Type B pancreatic cell (in vitro differentiated cells): ENCODE data around the gene GALE. TPM values are rescaled to one million over a fixed set of nuclear protein-coding genes. Genes with fewer than 3 reads are reported as not detected.

Experiments
- DNase-seq: peaks from one replicate; pipeline ENCODE4 v3.0.0; 2021; ENCODE audit warnings: mixed read lengths; ENCODE audit not compliant: unreplicated experiment; ENCODE audit errors: extremely low spot score
- H3K27ac Mint-ChIP-seq: 2 replicates; pipeline ENCODE4 v1.8.0; 2021; ENCODE audit warnings: mild to moderate bottlenecking, mixed read lengths
- H3K27me3 Mint-ChIP-seq: 2 replicates; pipeline ENCODE4 v1.8.0; 2021; ENCODE audit warnings: mixed read lengths
- H3K36me3 Mint-ChIP-seq: 2 replicates; pipeline ENCODE4 v1.8.0; 2021; ENCODE audit warnings: mixed read lengths
- H3K4me1 Mint-ChIP-seq: one replicate; pipeline ENCODE4 v1.8.0; 2021; ENCODE audit warnings: mixed read lengths; ENCODE audit not compliant: unreplicated experiment
- H3K4me3 Mint-ChIP-seq: 2 replicates; pipeline ENCODE4 v1.8.0; 2021; ENCODE audit warnings: mild to moderate bottlenecking, mixed read lengths
- H3K9me3 Mint-ChIP-seq: 2 replicates; pipeline ENCODE4 v1.8.0; 2021; ENCODE audit warnings: mixed read lengths
- CTCF ChIP-seq: fragments of 200-600 bp; sonication (generic); conservative IDR thresholded peaks from 2 replicates; pipeline ENCODE4 v1.5.0; 2021; ENCODE audit warnings: antibody characterized with exemption, mild to moderate bottlenecking
- total RNA-seq: library from RNA; stranded (reverse); gene quantifications from 2 replicates; pipeline ENCODE4 v1.2.1, GENCODE V29; 2021; ENCODE audit warnings: low replicate concordance

GALE gene
- total RNA-seq, 1 donor from 2014 or later, result 39.0 TPM

- Mint-ChIP-seq H3K4me1 (no peaks in the 10 kb centered on the region), H3K36me3 (no peaks in the 10 kb centered on the region), H3K9me3 (no peaks in the 10 kb centered on the region), H3K4me3 (no peak overlapping the region), H3K27ac (no peak overlapping the region), H3K27me3 (no peaks in the 10 kb centered on the region)
- TF ChIP-seq CTCF, result no peak
- no peak for DNase-seq
Measured at GRCh38 chr1:23816906-23817305, 16.4 kb upstream of the GALE start.

GRCh38 chr1:23816361-23816760 lies 15.8 kb upstream of the GALE start:
- Mint-ChIP-seq H3K9me3 (no peaks in the 10 kb centered on the region), H3K27ac (no peak overlapping the region), H3K36me3 (no peaks in the 10 kb centered on the region), H3K27me3 (no peaks in the 10 kb centered on the region), H3K4me1 (no peaks in the 10 kb centered on the region), H3K4me3 (no peak overlapping the region)
- no peak for TF ChIP-seq CTCF
- no peak for DNase-seq

- no peak overlapping the region for H3K27ac Mint-ChIP-seq
- no peaks in the 10 kb centered on the region for H3K27me3 Mint-ChIP-seq
- H3K9me3 Mint-ChIP-seq, result no peaks in the 10 kb centered on the region
- peaks cover 3% of the 10 kb centered on the region for H3K36me3 Mint-ChIP-seq
- H3K4me3 Mint-ChIP-seq, result no peak overlapping the region
- H3K4me1 Mint-ChIP-seq, result no peaks in the 10 kb centered on the region
- DNase-seq, result no peak
- no peak for TF ChIP-seq CTCF
Measured at GRCh38 chr1:23814016-23814415, 13.5 kb upstream of the GALE start.

GRCh38 chr1:23810818-23811540 lies 10.4 kb upstream of the GALE start:
- no peaks in the 10 kb centered on the region for H3K9me3 Mint-ChIP-seq
- H3K27me3 Mint-ChIP-seq, result no peaks in the 10 kb centered on the region
- DNase-seq, result no peak
- H3K4me1 Mint-ChIP-seq, result no peaks in the 10 kb centered on the region
- TF ChIP-seq CTCF, result peak; percentile 71
- no peak overlapping the region for H3K4me3 Mint-ChIP-seq
- H3K27ac Mint-ChIP-seq, result no peak overlapping the region
- peaks cover 8% of the 10 kb centered on the region for H3K36me3 Mint-ChIP-seq

GRCh38 chr1:23809751-23810171 lies 9.2 kb upstream of the GALE start:
- no peaks in the 10 kb centered on the region for H3K4me1 Mint-ChIP-seq
- peaks cover 13% of the 10 kb centered on the region for H3K36me3 Mint-ChIP-seq
- no peaks in the 10 kb centered on the region for H3K9me3 Mint-ChIP-seq
- H3K4me3 Mint-ChIP-seq, result no peak overlapping the region
- no peak for DNase-seq
- H3K27me3 Mint-ChIP-seq, result no peaks in the 10 kb centered on the region
- peak; percentile 76 for TF ChIP-seq CTCF
- no peak overlapping the region for H3K27ac Mint-ChIP-seq
